ENCODE measurements around the gene CHID1. TPM values are rescaled to one million over a fixed set of nuclear protein-coding genes. Genes with fewer than 3 reads are reported as not detected.
A peak's percentile ranks its signal among the peaks of the same experiment; 100 is the strongest.

Gene CHID1
- total RNA-seq, 3 donors from 2014 or later, result 58.3 to 79.5 (median 68.3) TPM

DNA sequence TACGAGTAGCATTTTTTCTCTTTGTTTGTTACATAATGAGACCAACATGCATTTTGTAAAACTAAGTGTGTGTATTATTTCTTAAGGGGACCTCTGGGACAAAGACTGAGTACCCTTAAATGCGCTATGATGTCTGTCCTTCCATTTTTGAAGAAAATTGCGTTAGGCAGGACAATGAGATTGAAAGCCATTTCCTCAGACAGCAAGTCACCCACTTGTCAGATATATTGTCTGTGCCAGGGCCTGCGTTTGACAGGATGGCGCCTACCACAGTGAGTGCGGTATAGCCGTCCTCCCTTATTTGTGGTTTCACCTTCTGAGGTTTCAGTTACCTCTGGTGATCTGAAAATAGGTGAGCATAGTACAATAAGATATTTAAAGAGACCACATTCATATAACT lies 17.3 kb upstream of the CHID1 start:
- no peak for TF ChIP-seq POLR2A (IDR thresholded peaks at IDR 0.05)
- no peak for TF ChIP-seq POLR2AphosphoS5 (IDR thresholded peaks at IDR 0.05)
- TF ChIP-seq CTCF (IDR thresholded peaks at IDR 0.05), result no peak
- H3K4me3 ChIP-seq, result no peak overlapping the region
- intact Hi-C loops (cut with DNase I; ENCODE audit: low total_unique reads), result no loop called here
- H3K4me1 ChIP-seq, result peaks cover 0 to 3% of the 10 kb centered on the region in 2 donors
- no peak for DNase-seq (ENCODE audit: low spot score in 2 of 2)
- H3K27me3 ChIP-seq, result no peaks in the 10 kb centered on the region
- H3K9me3 ChIP-seq, result no peaks in the 10 kb centered on the region
- H3K36me3 ChIP-seq, result no peaks in the 10 kb centered on the region
- H3K27ac ChIP-seq, result no peak overlapping the region

DNA sequence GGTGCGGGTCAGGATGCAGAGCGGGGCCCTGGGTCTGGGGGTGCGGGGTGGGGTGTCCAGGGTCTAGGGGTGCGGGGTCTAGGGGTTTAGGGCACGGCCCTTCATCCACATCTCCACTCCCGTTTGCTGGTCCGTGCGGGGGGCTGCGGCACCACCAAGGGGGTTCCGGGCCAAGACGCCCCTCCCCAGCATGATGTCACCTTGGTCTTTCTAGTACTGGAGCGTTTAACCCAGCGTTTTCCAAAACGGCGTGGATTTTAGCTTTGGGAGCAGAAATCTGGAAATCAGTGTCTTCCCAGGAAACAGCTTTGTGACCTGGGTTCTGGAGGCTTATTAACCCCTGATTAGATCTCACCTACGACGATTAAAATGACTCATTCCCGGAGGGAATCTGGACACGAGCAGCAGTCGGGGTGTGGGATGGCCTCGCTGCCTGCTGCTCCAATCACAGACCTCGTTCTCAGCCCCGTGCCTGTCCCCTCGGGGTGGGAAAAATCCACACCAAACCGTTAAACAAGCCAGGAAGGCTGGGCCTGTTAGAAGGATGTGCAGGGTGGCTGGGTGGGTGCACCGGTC lies 15.8 kb upstream of the CHID1 start:
- no peak for DNase-seq (ENCODE audit: low spot score in 2 of 2)
- H3K27me3 ChIP-seq, result no peaks in the 10 kb centered on the region
- H3K36me3 ChIP-seq, result no peaks in the 10 kb centered on the region
- no peaks in the 10 kb centered on the region for H3K9me3 ChIP-seq
- intact Hi-C loops (cut with DNase I; ENCODE audit: low total_unique reads), result no loop called here
- no peak for TF ChIP-seq CTCF (IDR thresholded peaks at IDR 0.05)
- peak in 1 of 3 donors; percentile 17 for TF ChIP-seq POLR2AphosphoS5 (IDR thresholded peaks at IDR 0.05)
- H3K4me1 ChIP-seq, result peaks cover 0 to 3% of the 10 kb centered on the region in 2 donors
- H3K27ac ChIP-seq, result peak overlapping the region; percentile 90 to 98
- H3K4me3 ChIP-seq, result peak overlapping the region; percentile 84 to 100 (median 87)

DNA sequence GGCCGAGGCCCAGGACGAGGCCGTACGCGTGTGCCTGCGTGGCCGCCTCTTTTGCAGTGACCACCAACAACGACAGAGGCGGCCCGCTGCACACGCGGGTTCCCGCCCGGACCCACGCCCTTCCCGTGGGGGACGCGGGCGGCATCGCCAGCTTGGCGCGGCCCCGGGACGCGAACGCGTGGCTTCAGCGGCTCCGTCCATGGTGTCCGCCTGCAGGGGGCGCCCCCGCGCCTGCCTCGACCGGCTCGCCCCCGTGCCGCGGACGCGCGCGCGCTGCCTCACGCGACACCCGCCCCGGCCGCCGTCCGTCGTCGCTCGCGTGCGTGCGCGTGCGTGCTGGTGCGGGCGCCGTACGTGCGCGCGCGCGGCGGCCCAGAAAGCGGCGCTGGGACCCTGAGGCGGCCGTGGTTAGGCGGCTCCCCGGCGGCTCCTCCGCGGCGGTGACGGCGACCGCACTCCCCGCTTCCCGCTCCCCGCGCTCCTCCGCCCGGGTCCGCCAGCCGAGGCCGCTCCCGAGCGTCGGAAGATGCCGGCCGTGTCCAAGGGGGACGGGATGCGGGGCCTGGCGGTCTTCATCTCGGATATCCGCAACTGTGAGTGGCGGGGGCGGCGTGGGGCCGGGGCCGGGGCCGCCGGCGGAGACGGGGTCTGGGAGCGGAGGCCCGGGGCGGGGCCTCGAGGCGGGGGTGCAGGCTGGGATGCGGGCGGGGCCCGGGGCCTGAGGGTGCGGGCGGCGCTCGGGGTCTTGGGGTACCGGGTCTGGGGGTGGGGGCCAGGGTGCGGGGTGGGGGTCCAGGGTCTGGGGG lies 15.1 kb upstream of the CHID1 start, which contains the start of gene AP2A2:
Gene AP2A2, plus strand, starts transcription at position 375 of the 806 bp plus-strand sequence. Its CDS starts 152 bp downstream, at position 527.
- Histone ChIP-seq H3K4me1 (peaks cover 0 to 3% of the 10 kb centered on the region in 2 donors), H3K9me3 (no peaks in the 10 kb centered on the region), H3K27me3 (no peaks in the 10 kb centered on the region), H3K36me3 (no peaks in the 10 kb centered on the region), H3K27ac (peak within 1 kb of the TSS; percentile 90 to 98), H3K4me3 (peak within 1 kb of the TSS; percentile 84 to 100 (median 87))
- intact Hi-C loops (cut with DNase I; ENCODE audit: low total_unique reads), result no loop called here
- TF ChIP-seq POLR2A (IDR thresholded peaks at IDR 0.05), result no peak
- peak in 1 of 3 donors; percentile 23 for TF ChIP-seq POLR2AphosphoS5 (IDR thresholded peaks at IDR 0.05)
- TF ChIP-seq CTCF (IDR thresholded peaks at IDR 0.05), result peak; percentile 24 to 99 (median 50)
- peak; percentile 82 to 83 for DNase-seq (ENCODE audit: low spot score in 2 of 2)

DNA sequence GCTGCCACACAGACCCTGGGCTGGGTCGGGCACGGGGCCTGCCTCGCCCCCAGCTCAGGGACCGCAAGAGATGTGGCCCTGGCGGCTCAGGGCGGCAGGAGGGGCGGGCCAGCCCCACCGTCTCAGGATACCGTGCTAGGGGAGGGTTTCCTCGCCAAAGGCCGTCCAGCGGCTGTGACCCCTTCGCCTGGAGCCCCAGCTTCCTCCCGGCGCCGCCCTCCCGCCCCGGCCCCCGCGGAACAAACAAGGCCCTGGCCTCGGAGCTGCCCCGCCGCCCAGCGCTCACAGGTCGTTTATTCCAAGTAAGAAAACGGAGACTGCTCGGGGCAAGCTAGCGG lies 14.5 kb upstream of the CHID1 start:
- TF ChIP-seq POLR2AphosphoS5 (IDR thresholded peaks at IDR 0.05), result no peak
- TF ChIP-seq CTCF (IDR thresholded peaks at IDR 0.05), result no peak
- TF ChIP-seq POLR2A (IDR thresholded peaks at IDR 0.05), result no peak
- intact Hi-C loops (cut with DNase I; ENCODE audit: low total_unique reads), result no loop called here
- Histone ChIP-seq H3K4me1 (peaks cover 0 to 3% of the 10 kb centered on the region in 2 donors), H3K4me3 (peak overlapping the region; percentile 84 to 100 (median 87)), H3K9me3 (no peaks in the 10 kb centered on the region), H3K27me3 (no peaks in the 10 kb centered on the region), H3K27ac (peak overlapping the region; percentile 90 to 98), H3K36me3 (no peaks in the 10 kb centered on the region)
- no peak for DNase-seq (ENCODE audit: low spot score in 2 of 2)

Data from breast epithelium (tissue), 4 donors.